ENCODE data around the gene IP6K2.

DNA sequence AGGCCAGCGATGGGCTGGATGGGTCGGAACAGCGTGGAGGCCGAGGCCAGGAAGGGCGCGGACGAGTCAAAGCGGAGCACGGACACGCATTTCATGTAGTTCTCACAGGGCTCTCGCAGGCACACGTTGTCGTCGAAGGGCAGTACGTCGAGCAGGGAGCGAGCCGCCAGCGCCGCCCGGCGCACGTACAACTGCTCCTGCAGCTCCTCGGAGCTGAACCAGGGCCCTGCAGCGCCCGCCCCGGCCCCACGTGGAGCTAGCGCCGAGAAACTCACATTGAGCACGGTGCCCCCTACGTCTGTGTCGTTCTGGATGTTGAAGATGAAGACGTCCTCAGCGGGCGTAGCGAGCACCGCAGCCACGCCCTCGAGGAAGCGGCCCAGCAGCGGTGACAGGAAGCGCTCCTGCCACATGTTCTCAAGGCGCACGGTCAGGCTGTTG is 60.2 kb downstream of the IP6K2 start:
- TF ChIP-seq, protein P1, sequence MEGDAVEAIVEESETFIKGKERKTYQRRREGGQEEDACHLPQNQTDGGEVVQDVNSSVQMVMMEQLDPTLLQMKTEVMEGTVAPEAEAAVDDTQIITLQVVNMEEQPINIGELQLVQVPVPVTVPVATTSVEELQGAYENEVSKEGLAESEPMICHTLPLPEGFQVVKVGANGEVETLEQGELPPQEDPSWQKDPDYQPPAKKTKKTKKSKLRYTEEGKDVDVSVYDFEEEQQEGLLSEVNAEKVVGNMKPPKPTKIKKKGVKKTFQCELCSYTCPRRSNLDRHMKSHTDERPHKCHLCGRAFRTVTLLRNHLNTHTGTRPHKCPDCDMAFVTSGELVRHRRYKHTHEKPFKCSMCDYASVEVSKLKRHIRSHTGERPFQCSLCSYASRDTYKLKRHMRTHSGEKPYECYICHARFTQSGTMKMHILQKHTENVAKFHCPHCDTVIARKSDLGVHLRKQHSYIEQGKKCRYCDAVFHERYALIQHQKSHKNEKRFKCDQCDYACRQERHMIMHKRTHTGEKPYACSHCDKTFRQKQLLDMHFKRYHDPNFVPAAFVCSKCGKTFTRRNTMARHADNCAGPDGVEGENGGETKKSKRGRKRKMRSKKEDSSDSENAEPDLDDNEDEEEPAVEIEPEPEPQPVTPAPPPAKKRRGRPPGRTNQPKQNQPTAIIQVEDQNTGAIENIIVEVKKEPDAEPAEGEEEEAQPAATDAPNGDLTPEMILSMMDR (IDR thresholded peaks at IDR 0.05), result no peak
- no peak for TF ChIP-seq ZFX (IDR thresholded peaks at IDR 0.05; ENCODE audit: borderline replicate concordance)

Measured in 22Rv1 (cell line).